HEK293T (cell line): ENCODE measurements around the gene ERFL.

Source experiments
- BHLHE40 ChIP-seq: fragments of 450-650 bp; IDR thresholded peaks from 2 replicates; pipeline ENCODE4 v1.6.1; 2016; ENCODE audit warnings: mild to moderate bottlenecking, moderate library complexity, borderline replicate concordance
- ELF4 ChIP-seq: fragments of 450-650 bp; IDR thresholded peaks from 2 replicates; pipeline ENCODE4 v1.6.1; 2017; ENCODE audit warnings: antibody characterized with exemption
- FOXA1 ChIP-seq: fragments of 450-650 bp; IDR thresholded peaks from 2 replicates; pipeline ENCODE4 v1.6.1; 2016; ENCODE audit warnings: mild to moderate bottlenecking
- FOXK2 ChIP-seq: fragments of 450-650 bp; IDR thresholded peaks from 2 replicates; pipeline ENCODE4 v1.6.1; 2016; ENCODE audit warnings: mild to moderate bottlenecking
- FOXM1 ChIP-seq: fragments of 450-650 bp; IDR thresholded peaks from 2 replicates; pipeline ENCODE4 v1.6.1; 2017; ENCODE audit warnings: mild to moderate bottlenecking, borderline replicate concordance
- HDGF ChIP-seq: fragments of 450-650 bp; IDR thresholded peaks from 2 replicates; pipeline ENCODE4 v1.6.1; 2017; ENCODE audit warnings: antibody characterized with exemption, borderline replicate concordance
- L3MBTL2 ChIP-seq: fragments of 450-650 bp; conservative IDR thresholded peaks from 2 replicates; pipeline ENCODE4 v1.6.1; 2016; ENCODE audit warnings: mild to moderate bottlenecking
- SP1 ChIP-seq: fragments of 450-650 bp; IDR thresholded peaks from 2 replicates; pipeline ENCODE4 v1.6.1; 2017
- TARDBP ChIP-seq: fragments of 450-650 bp; IDR thresholded peaks from 2 replicates; pipeline ENCODE4 v1.6.1; 2016
- TF ChIP-seq, protein P1 (sequence below): fragments of 450-650 bp; IDR thresholded peaks from 2 replicates; pipeline ENCODE4 v1.6.1; 2016

DNA sequence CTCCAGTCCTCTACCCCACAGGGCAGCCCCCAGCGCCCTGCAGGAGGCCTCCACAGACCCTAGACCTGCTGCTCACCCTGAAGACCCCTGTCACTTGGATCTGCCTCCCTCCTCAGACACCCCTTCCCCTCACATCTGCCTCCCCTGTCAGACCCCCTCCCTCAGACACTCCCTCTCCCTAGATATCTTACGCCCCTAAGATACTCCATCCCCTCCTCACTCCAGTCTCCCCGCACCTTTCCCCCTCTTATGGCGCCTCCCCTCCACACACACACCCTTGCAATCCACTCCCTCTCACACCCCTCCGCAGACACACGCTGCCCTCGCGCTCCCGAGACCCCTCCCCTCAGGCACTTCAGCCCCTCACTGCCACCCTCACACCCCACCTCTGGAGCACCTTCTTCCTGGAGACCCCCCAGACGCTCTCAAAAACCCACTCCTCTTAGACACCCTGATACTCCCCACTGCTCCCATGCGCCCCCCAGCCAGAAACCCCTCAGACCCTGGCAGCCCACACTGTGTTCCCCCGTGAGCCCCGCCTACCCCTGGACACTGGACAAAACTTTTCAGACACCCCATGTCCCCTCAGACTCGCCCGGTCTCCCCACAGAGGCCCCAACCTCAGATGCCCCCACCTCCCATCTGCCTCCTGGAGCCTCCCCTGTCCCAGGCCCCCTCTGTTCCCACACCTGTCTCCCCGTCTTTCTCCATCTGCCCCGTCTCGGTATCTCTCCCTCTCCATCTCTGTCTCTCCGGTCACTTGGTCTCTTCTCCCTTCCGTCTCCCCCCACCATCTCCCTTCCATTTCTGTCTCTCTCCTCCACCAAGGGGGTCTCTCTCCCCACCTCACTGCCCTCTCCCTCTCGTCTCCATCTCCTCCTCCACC, 14.5 kb downstream of the ERFL start:
- TF ChIP-seq TARDBP (no peak), ELF4 (no peak), SP1 (no peak), FOXK2 (no peak), FOXM1 (no peak), L3MBTL2 (no peak), FOXA1 (no peak), HDGF (no peak), BHLHE40 (no peak)
- TF ChIP-seq, protein P1, sequence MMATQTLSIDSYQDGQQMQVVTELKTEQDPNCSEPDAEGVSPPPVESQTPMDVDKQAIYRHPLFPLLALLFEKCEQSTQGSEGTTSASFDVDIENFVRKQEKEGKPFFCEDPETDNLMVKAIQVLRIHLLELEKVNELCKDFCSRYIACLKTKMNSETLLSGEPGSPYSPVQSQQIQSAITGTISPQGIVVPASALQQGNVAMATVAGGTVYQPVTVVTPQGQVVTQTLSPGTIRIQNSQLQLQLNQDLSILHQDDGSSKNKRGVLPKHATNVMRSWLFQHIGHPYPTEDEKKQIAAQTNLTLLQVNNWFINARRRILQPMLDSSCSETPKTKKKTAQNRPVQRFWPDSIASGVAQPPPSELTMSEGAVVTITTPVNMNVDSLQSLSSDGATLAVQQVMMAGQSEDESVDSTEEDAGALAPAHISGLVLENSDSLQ: no peak
